Measurements from ENCODE around the gene EVC2.

Gene EVC2

GRCh38 chr4:5552451-5552850 lies 155.9 kb downstream of the EVC2 start:
- no peak for DNase-seq

- DNase-seq: no peak
These were observed 160.6 kb downstream of the EVC2 start for GRCh38 chr4:5547651-5548249.

GRCh38 chr4:5545271-5545670 lies 163.1 kb downstream of the EVC2 start:
- DNase-seq: no peak

GRCh38 chr4:5544762-5545161 lies 163.6 kb downstream of the EVC2 start:
- no peak for DNase-seq

GRCh38 chr4:5543681-5544080 lies 164.7 kb downstream of the EVC2 start:
- DNase-seq: no peak

- no peak for DNase-seq
These were observed 167.2 kb downstream of the EVC2 start for GRCh38 chr4:5541169-5541568.

- DNase-seq: no peak
These were observed 168.8 kb downstream of the EVC2 start for GRCh38 chr4:5539584-5539983.

GRCh38 chr4:5532100-5532499 lies 176.3 kb downstream of the EVC2 start:
- no peak for DNase-seq

GRCh38 chr4:5528031-5528436 lies 180.3 kb downstream of the EVC2 start:
- DNase-seq: no peak

- DNase-seq: no peak
These were observed 181.1 kb downstream of the EVC2 start for GRCh38 chr4:5527211-5527610.

GRCh38 chr4:5526080-5526846 lies 182.1 kb downstream of the EVC2 start:
- DNase-seq: no peak

- no peak for DNase-seq
These were observed 183.7 kb downstream of the EVC2 start for GRCh38 chr4:5524446-5525299.

GRCh38 chr4:5517372-5517771 lies 191.0 kb downstream of the EVC2 start:
- DNase-seq: no peak

GRCh38 chr4:5515646-5516045 lies 192.7 kb downstream of the EVC2 start:
- DNase-seq: no peak
